ENCODE measurements around the gene ZNF135.

Gene ZNF135

GRCh38 chr19:58095328-58095727 is 36.2 kb downstream of the ZNF135 start:
- no peaks in the 10 kb centered on the region for H3K4me1 ChIP-seq (ENCODE audit: control insufficient read depth, insufficient read depth, low read length, poor library complexity, severe bottlenecking)
- peaks cover 47% of the 10 kb centered on the region for H3K9me3 ChIP-seq (ENCODE audit: control insufficient read depth, low read length)
- no peak overlapping the region for H3K4me3 ChIP-seq (ENCODE audit: extremely low read depth, insufficient read depth, low read length, poor library complexity, severe bottlenecking)
- peaks cover 4% of the 10 kb centered on the region for H3K36me3 ChIP-seq (ENCODE audit: control insufficient read depth, insufficient read depth, low read length)
- H3K27ac ChIP-seq (ENCODE audit: low read depth, low read length, severe bottlenecking) = no peak overlapping the region
- WGBS, 2 experiments (ENCODE audit: insufficient coverage in 2 of 2) = 93 to 94% methylated on average over 8 to 10 of the region's 10 CpGs

GRCh38 chr19:58096884-58097283 is 37.8 kb downstream of the ZNF135 start:
- H3K36me3 ChIP-seq (ENCODE audit: control insufficient read depth, insufficient read depth, low read length) = peaks cover 4% of the 10 kb centered on the region
- no peak overlapping the region for H3K27ac ChIP-seq (ENCODE audit: low read depth, low read length, severe bottlenecking)
- no peaks in the 10 kb centered on the region for H3K4me1 ChIP-seq (ENCODE audit: control insufficient read depth, insufficient read depth, low read length, poor library complexity, severe bottlenecking)
- WGBS, 2 experiments (ENCODE audit: insufficient coverage in 2 of 2) = 90% methylated on average over 13 of the region's 13 CpGs
- no peak overlapping the region for H3K4me3 ChIP-seq (ENCODE audit: extremely low read depth, insufficient read depth, low read length, poor library complexity, severe bottlenecking)
- peaks cover 53% of the 10 kb centered on the region for H3K9me3 ChIP-seq (ENCODE audit: control insufficient read depth, low read length)

GRCh38 chr19:58097349-58097748 is 38.3 kb downstream of the ZNF135 start:
- Histone ChIP-seq H3K4me3 (ENCODE audit: extremely low read depth, insufficient read depth, low read length, poor library complexity, severe bottlenecking) (peak overlapping the region; percentile 78), H3K9me3 (ENCODE audit: control insufficient read depth, low read length) (peaks cover 56% of the 10 kb centered on the region), H3K27ac (ENCODE audit: low read depth, low read length, severe bottlenecking) (peak overlapping the region; percentile 100), H3K36me3 (ENCODE audit: control insufficient read depth, insufficient read depth, low read length) (peaks cover 4% of the 10 kb centered on the region), H3K4me1 (ENCODE audit: control insufficient read depth, insufficient read depth, low read length, poor library complexity, severe bottlenecking) (no peaks in the 10 kb centered on the region)
- WGBS, 2 experiments (ENCODE audit: insufficient coverage in 2 of 2) = 14 to 58% methylated on average over 2 to 4 of the region's 8 CpGs

GRCh38 chr19:58097781-58098681 is 38.9 kb downstream of the ZNF135 start, which contains the start of gene ZSCAN18:
Gene ZSCAN18, minus strand, starts transcription at chr19:58098231. Its CDS starts 7,964 bp downstream, at chr19:58090267.
- Histone ChIP-seq H3K4me3 (ENCODE audit: extremely low read depth, insufficient read depth, low read length, poor library complexity, severe bottlenecking) (peak within 1 kb of the TSS; percentile 78), H3K4me1 (ENCODE audit: control insufficient read depth, insufficient read depth, low read length, poor library complexity, severe bottlenecking) (no peaks in the 10 kb centered on the region), H3K27ac (ENCODE audit: low read depth, low read length, severe bottlenecking) (peak within 1 kb of the TSS; percentile 100), H3K36me3 (ENCODE audit: control insufficient read depth, insufficient read depth, low read length) (peaks cover 3% of the 10 kb centered on the region), H3K9me3 (ENCODE audit: control insufficient read depth, low read length) (peaks cover 63% of the 10 kb centered on the region)
- WGBS, 2 experiments (ENCODE audit: insufficient coverage in 2 of 2) = 1 to 3% methylated on average over 59 to 65 of the region's 67 CpGs

GRCh38 chr19:58098682-58098998 is 39.6 kb downstream of the ZNF135 start:
- 24 to 25% methylated on average over 1 of the region's 2 CpGs for WGBS, 2 experiments (ENCODE audit: insufficient coverage in 2 of 2)

GRCh38 chr19:58107778-58108545 is 48.9 kb downstream of the ZNF135 start:
- Histone ChIP-seq H3K9me3 (ENCODE audit: control insufficient read depth, low read length) (peaks cover 72% of the 10 kb centered on the region), H3K4me3 (ENCODE audit: extremely low read depth, insufficient read depth, low read length, poor library complexity, severe bottlenecking) (no peak overlapping the region), H3K36me3 (ENCODE audit: control insufficient read depth, insufficient read depth, low read length) (no peaks in the 10 kb centered on the region), H3K4me1 (ENCODE audit: control insufficient read depth, insufficient read depth, low read length, poor library complexity, severe bottlenecking) (no peaks in the 10 kb centered on the region), H3K27ac (ENCODE audit: low read depth, low read length, severe bottlenecking) (no peak overlapping the region)
- WGBS, 2 experiments (ENCODE audit: insufficient coverage in 2 of 2) = 67 to 68% methylated on average over 6 of the region's 7 CpGs

More at GRCh38 chr19:58098682-58098998, 39.6 kb downstream of the ZNF135 start:
- H3K36me3 ChIP-seq (ENCODE audit: control insufficient read depth, insufficient read depth, low read length) = no peaks in the 10 kb centered on the region
- no peaks in the 10 kb centered on the region for H3K4me1 ChIP-seq (ENCODE audit: control insufficient read depth, insufficient read depth, low read length, poor library complexity, severe bottlenecking)
- peak overlapping the region; percentile 100 for H3K27ac ChIP-seq (ENCODE audit: low read depth, low read length, severe bottlenecking)
- H3K9me3 ChIP-seq (ENCODE audit: control insufficient read depth, low read length) = peaks cover 69% of the 10 kb centered on the region
- H3K4me3 ChIP-seq (ENCODE audit: extremely low read depth, insufficient read depth, low read length, poor library complexity, severe bottlenecking) = peak overlapping the region; percentile 78

- Histone ChIP-seq H3K9me3 (ENCODE audit: control insufficient read depth, low read length) (peaks cover 70% of the 10 kb centered on the region), H3K27ac (ENCODE audit: low read depth, low read length, severe bottlenecking) (no peak overlapping the region), H3K4me1 (ENCODE audit: control insufficient read depth, insufficient read depth, low read length, poor library complexity, severe bottlenecking) (no peaks in the 10 kb centered on the region), H3K36me3 (ENCODE audit: control insufficient read depth, insufficient read depth, low read length) (no peaks in the 10 kb centered on the region), H3K4me3 (ENCODE audit: extremely low read depth, insufficient read depth, low read length, poor library complexity, severe bottlenecking) (no peak overlapping the region)
- 72 to 80% methylated on average over 2 of the region's 3 CpGs for WGBS, 2 experiments (ENCODE audit: insufficient coverage in 2 of 2)
These were observed 49.4 kb downstream of the ZNF135 start for GRCh38 chr19:58108546-58108817.

- H3K9me3 ChIP-seq (ENCODE audit: control insufficient read depth, low read length) = peaks cover 86% of the 10 kb centered on the region
- WGBS, 2 experiments (ENCODE audit: insufficient coverage in 2 of 2) = 86% methylated on average over 66 to 71 of the region's 77 CpGs
- no peak overlapping the region for H3K4me3 ChIP-seq (ENCODE audit: extremely low read depth, insufficient read depth, low read length, poor library complexity, severe bottlenecking)
These were observed 58.9 kb downstream of the ZNF135 start for GRCh38 chr19:58117841-58118575.

GRCh38 chr19:58118979-58119733 is 60.1 kb downstream of the ZNF135 start:
- WGBS, 2 experiments (ENCODE audit: insufficient coverage in 2 of 2) = 80 to 84% methylated on average over 3 to 4 of the region's 5 CpGs
- H3K4me3 ChIP-seq (ENCODE audit: extremely low read depth, insufficient read depth, low read length, poor library complexity, severe bottlenecking) = no peak overlapping the region
- H3K27ac ChIP-seq (ENCODE audit: low read depth, low read length, severe bottlenecking) = no peak overlapping the region
- peaks cover 86% of the 10 kb centered on the region for H3K9me3 ChIP-seq (ENCODE audit: control insufficient read depth, low read length)
- H3K36me3 ChIP-seq (ENCODE audit: control insufficient read depth, insufficient read depth, low read length) = no peaks in the 10 kb centered on the region
- no peaks in the 10 kb centered on the region for H3K4me1 ChIP-seq (ENCODE audit: control insufficient read depth, insufficient read depth, low read length, poor library complexity, severe bottlenecking)

More at GRCh38 chr19:58117841-58118575, 58.9 kb downstream of the ZNF135 start:
- no peak overlapping the region for H3K27ac ChIP-seq (ENCODE audit: low read depth, low read length, severe bottlenecking)
- H3K4me1 ChIP-seq (ENCODE audit: control insufficient read depth, insufficient read depth, low read length, poor library complexity, severe bottlenecking) = no peaks in the 10 kb centered on the region
- no peaks in the 10 kb centered on the region for H3K36me3 ChIP-seq (ENCODE audit: control insufficient read depth, insufficient read depth, low read length)
